Measurements from ENCODE around the gene EPSTI1. TPM values are rescaled to one million over a fixed set of nuclear protein-coding genes. Genes with fewer than 3 reads are reported as not detected.

Gene EPSTI1
- total and polyA plus RNA-seq, 10 of the 15 experiments (the other 5 are each of a cell fraction or from before 2014, with no cell fraction given) = 4.7 to 32.0 (median 24.2) TPM

DNA sequence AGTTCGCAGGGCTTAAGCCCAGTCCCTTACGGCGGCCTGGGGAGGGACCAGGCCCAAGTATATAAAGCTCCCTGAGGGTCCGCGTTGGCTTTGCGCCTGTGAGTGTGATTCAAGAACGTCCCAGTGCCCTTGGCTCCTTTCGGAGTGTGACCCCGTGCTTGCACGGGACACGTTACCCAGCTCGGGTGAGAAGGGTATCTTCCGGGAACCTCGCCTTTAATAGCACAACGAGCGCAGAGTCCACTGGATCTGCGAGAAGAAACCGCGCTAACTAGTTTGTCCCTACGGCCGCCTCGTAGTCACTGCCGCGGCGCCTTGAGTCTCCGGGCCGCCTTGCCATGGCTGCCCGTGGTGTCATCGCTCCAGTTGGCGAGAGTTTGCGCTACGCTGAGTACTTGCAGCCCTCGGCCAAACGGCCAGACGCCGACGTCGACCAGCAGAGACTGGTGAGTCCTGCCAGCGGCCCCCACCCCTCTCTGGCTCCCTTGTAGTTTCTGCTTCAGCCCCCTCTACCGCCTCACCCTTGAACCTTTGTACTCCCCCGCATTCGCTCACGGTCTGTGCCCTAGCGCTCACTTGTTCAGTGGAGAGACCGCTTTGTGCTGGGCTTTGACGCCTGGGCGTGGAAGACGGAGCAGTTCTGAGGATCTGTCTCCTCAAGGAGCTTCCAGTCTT is 31.4 kb upstream of the EPSTI1 start, which contains the start of gene DNAJC15 (continued):
- TF ChIP-seq, protein P1, sequence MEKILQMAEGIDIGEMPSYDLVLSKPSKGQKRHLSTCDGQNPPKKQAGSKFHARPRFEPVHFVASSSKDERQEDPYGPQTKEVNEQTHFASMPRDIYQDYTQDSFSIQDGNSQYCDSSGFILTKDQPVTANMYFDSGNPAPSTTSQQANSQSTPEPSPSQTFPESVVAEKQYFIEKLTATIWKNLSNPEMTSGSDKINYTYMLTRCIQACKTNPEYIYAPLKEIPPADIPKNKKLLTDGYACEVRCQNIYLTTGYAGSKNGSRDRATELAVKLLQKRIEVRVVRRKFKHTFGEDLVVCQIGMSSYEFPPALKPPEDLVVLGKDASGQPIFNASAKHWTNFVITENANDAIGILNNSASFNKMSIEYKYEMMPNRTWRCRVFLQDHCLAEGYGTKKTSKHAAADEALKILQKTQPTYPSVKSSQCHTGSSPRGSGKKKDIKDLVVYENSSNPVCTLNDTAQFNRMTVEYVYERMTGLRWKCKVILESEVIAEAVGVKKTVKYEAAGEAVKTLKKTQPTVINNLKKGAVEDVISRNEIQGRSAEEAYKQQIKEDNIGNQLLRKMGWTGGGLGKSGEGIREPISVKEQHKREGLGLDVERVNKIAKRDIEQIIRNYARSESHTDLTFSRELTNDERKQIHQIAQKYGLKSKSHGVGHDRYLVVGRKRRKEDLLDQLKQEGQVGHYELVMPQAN (conservative IDR thresholded peaks at IDR 0.05) = 0 out of 2 replicates have a peak, but pooled peaks have one; percentile 32
- no peak for TF ChIP-seq BRCA1 (IDR thresholded peaks at IDR 0.05; ENCODE audit: low read depth, low read length)
- TF ChIP-seq ZBED1 (IDR thresholded peaks at IDR 0.05; ENCODE audit: borderline replicate concordance) = no peak
- TF ChIP-seq, protein P2, sequence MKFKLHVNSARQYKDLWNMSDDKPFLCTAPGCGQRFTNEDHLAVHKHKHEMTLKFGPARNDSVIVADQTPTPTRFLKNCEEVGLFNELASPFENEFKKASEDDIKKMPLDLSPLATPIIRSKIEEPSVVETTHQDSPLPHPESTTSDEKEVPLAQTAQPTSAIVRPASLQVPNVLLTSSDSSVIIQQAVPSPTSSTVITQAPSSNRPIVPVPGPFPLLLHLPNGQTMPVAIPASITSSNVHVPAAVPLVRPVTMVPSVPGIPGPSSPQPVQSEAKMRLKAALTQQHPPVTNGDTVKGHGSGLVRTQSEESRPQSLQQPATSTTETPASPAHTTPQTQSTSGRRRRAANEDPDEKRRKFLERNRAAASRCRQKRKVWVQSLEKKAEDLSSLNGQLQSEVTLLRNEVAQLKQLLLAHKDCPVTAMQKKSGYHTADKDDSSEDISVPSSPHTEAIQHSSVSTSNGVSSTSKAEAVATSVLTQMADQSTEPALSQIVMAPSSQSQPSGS (IDR thresholded peaks at IDR 0.05; ENCODE audit: low read length) = no peak
- TF ChIP-seq RB1 (IDR thresholded peaks at IDR 0.05; ENCODE audit: borderline replicate concordance) = peak; percentile 67; the same call in 1 of the 2 replicates
- no peak for TF ChIP-seq MEF2B (IDR thresholded peaks at IDR 0.05; ENCODE audit: partially characterized antibody, poor library complexity, severe bottlenecking)
- TF ChIP-seq, protein P3, sequence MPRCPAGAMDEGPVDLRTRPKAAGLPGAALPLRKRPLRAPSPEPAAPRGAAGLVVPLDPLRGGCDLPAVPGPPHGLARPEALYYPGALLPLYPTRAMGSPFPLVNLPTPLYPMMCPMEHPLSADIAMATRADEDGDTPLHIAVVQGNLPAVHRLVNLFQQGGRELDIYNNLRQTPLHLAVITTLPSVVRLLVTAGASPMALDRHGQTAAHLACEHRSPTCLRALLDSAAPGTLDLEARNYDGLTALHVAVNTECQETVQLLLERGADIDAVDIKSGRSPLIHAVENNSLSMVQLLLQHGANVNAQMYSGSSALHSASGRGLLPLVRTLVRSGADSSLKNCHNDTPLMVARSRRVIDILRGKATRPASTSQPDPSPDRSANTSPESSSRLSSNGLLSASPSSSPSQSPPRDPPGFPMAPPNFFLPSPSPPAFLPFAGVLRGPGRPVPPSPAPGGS (IDR thresholded peaks at IDR 0.05; ENCODE audit: borderline replicate concordance, insufficient read depth, low read depth, low read length, poor library complexity, severe bottlenecking) = no peak
- TF ChIP-seq KLF5 (IDR thresholded peaks at IDR 0.05; ENCODE audit: partially characterized antibody) = peak; percentile 13
- TF ChIP-seq, protein P4, sequence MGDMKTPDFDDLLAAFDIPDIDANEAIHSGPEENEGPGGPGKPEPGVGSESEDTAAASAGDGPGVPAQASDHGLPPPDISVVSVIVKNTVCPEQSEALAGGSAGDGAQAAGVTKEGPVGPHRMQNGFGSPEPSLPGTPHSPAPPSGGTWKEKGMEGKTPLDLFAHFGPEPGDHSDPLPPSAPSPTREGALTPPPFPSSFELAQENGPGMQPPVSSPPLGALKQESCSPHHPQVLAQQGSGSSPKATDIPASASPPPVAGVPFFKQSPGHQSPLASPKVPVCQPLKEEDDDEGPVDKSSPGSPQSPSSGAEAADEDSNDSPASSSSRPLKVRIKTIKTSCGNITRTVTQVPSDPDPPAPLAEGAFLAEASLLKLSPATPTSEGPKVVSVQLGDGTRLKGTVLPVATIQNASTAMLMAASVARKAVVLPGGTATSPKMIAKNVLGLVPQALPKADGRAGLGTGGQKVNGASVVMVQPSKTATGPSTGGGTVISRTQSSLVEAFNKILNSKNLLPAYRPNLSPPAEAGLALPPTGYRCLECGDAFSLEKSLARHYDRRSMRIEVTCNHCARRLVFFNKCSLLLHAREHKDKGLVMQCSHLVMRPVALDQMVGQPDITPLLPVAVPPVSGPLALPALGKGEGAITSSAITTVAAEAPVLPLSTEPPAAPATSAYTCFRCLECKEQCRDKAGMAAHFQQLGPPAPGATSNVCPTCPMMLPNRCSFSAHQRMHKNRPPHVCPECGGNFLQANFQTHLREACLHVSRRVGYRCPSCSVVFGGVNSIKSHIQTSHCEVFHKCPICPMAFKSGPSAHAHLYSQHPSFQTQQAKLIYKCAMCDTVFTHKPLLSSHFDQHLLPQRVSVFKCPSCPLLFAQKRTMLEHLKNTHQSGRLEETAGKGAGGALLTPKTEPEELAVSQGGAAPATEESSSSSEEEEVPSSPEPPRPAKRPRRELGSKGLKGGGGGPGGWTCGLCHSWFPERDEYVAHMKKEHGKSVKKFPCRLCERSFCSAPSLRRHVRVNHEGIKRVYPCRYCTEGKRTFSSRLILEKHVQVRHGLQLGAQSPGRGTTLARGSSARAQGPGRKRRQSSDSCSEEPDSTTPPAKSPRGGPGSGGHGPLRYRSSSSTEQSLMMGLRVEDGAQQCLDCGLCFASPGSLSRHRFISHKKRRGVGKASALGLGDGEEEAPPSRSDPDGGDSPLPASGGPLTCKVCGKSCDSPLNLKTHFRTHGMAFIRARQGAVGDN (IDR thresholded peaks at IDR 0.05) = peak; percentile 96
- TF ChIP-seq HDAC2 (IDR thresholded peaks at IDR 0.05) = no peak
- no peak for TF ChIP-seq CBX3 (IDR thresholded peaks at IDR 0.05; ENCODE audit: borderline replicate concordance, low read depth)
- TF ChIP-seq, protein P5, sequence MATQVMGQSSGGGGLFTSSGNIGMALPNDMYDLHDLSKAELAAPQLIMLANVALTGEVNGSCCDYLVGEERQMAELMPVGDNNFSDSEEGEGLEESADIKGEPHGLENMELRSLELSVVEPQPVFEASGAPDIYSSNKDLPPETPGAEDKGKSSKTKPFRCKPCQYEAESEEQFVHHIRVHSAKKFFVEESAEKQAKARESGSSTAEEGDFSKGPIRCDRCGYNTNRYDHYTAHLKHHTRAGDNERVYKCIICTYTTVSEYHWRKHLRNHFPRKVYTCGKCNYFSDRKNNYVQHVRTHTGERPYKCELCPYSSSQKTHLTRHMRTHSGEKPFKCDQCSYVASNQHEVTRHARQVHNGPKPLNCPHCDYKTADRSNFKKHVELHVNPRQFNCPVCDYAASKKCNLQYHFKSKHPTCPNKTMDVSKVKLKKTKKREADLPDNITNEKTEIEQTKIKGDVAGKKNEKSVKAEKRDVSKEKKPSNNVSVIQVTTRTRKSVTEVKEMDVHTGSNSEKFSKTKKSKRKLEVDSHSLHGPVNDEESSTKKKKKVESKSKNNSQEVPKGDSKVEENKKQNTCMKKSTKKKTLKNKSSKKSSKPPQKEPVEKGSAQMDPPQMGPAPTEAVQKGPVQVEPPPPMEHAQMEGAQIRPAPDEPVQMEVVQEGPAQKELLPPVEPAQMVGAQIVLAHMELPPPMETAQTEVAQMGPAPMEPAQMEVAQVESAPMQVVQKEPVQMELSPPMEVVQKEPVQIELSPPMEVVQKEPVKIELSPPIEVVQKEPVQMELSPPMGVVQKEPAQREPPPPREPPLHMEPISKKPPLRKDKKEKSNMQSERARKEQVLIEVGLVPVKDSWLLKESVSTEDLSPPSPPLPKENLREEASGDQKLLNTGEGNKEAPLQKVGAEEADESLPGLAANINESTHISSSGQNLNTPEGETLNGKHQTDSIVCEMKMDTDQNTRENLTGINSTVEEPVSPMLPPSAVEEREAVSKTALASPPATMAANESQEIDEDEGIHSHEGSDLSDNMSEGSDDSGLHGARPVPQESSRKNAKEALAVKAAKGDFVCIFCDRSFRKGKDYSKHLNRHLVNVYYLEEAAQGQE (IDR thresholded peaks at IDR 0.05; ENCODE audit: low read depth, low read length) = no peak
- TF ChIP-seq FOXK2 (IDR thresholded peaks at IDR 0.05) = no peak
- no peak for TF ChIP-seq NFYA (IDR thresholded peaks at IDR 0.05; ENCODE audit: borderline replicate concordance, low read depth, low read length)
- TF ChIP-seq SMAD1 (IDR thresholded peaks at IDR 0.05; ENCODE audit: low read depth, partially characterized antibody) = no peak

Data from GM12878 (cell line).